ENCODE data around the gene TBC1D1.

Gene TBC1D1

GRCh38 chr4:38133711-38134480 is 243.0 kb downstream of the TBC1D1 start:
- DNase-seq, result no peak

- no peak for DNase-seq
These were observed 244.3 kb downstream of the TBC1D1 start for GRCh38 chr4:38135201-38135600.

- no peak for DNase-seq
These were observed 245.7 kb downstream of the TBC1D1 start for GRCh38 chr4:38136604-38137003.

- DNase-seq, result no peak
These were observed 246.2 kb downstream of the TBC1D1 start for GRCh38 chr4:38137080-38137479.

DNA sequence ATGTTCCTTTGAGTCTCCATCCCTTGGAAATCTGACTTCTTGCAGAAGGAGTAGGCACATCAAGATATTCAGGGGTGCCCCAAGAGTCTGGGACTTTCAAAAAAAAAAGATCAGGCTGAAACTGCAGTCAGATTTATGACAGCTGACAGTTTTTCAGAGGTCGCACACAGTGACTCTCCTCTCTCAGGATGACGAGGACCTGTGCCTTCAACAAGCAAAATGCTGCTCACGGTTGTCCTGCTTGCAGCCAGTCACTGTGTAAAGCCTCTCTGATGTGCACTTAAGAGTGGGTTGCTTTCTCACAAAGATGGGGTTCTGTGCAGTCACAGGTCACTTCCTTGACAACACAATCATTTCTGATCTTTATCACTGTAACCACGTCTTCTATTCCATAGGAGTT is 247.5 kb downstream of the TBC1D1 start:
- no peak for DNase-seq

DNA sequence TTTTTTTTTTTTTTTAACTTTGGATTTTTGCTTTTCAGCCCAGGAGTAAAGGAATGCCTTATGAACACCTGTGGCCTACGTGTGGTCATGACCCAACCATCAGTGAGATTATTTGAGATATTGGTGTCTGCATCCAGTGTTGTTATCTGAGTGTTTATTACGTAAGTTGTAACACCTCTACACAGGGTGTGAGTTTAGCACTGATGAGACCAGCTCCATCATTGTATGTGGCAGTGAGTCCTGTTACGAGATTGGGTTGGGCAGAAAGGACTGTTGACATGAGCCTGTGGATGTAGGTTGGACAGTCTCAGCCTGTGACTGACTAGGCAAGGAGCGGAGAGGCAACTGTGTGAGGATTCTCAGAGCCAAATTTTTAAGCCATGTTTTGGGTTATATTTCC is 248.3 kb downstream of the TBC1D1 start:
- no peak for DNase-seq

DNA sequence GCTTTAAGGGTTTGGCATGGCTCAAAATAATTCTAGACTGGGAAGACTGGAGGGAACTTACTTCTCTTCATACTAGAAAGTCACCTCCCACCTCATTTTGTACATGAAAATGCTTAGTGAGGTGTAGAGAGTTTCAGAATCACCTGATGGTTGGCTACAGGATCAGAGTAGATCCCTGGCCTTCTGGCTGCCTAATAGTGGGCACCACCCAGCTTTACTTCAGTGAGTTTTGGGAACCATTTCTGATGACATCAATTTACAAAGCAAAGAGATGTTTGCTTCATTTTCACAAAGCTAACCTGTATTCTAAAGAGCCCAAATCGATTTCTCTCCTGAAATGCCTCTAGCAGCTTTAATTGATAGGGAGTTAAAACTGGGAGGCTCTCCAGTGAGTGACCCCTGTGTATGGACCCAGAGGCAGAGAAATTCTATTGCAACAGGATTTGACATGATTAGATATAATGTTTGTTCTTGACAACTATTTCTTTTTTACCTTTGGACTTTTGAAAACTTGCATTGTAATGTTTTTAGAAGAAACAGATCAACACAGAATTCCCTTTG is 249.8 kb downstream of the TBC1D1 start:
- DNase-seq, result no peak

GRCh38 chr4:38141808-38142500 is 251.1 kb downstream of the TBC1D1 start:
- DNase-seq, result no peak

DNA sequence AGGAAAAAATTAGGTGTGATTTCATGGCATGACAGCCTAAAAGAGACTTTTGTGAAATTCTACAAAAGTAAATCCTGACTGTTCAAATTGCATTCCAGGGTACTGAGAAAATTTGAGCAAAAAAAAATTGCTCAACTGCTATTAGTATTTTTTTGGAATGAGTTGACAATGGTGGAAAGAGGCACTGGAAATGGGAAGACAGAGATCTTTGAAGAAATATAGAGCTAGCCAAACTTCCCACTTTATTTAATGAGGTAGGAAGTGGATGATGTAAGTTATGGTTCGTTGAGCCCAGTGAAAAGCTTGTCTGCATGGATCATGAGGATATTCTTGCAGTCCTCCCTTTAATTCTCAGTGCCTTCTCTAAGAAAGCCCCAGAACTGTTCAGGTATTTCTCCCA is 253.1 kb downstream of the TBC1D1 start:
- no peak for DNase-seq

GRCh38 chr4:38145033-38145678 is 254.3 kb downstream of the TBC1D1 start:
- DNase-seq, result no peak

GRCh38 chr4:38145741-38146140 is 254.9 kb downstream of the TBC1D1 start:
- DNase-seq, result no peak

- no peak for DNase-seq
These were observed 255.5 kb downstream of the TBC1D1 start for GRCh38 chr4:38146383-38146782.

GRCh38 chr4:38149472-38149996 is 258.6 kb downstream of the TBC1D1 start:
- DNase-seq, result no peak

GRCh38 chr4:38149997-38150671 is 259.2 kb downstream of the TBC1D1 start:
- no peak for DNase-seq

GRCh38 chr4:38150766-38151165 is 259.9 kb downstream of the TBC1D1 start:
- no peak for DNase-seq

- no peak for DNase-seq
These were observed 261.0 kb downstream of the TBC1D1 start for GRCh38 chr4:38151873-38152272.

DNA sequence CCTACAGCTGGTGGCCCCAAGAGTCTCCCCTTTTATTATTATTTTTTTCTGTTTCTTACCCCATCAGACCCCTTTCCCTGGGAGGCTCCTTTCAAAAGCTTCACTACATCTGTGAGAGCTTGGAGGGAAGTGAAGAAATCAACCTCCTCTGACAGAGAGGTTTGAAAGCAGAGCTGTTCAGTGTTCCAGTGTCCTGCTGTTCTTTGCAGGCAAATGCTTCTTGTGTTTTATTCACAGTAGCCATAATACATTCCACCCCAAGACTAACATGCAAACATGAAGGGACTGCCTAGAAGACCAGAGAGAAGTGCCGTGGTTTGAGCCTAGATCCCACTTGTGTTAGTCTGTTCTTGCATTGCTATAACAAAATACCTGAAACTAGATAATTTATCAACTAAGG is 261.4 kb downstream of the TBC1D1 start:
- no peak for DNase-seq

DNA sequence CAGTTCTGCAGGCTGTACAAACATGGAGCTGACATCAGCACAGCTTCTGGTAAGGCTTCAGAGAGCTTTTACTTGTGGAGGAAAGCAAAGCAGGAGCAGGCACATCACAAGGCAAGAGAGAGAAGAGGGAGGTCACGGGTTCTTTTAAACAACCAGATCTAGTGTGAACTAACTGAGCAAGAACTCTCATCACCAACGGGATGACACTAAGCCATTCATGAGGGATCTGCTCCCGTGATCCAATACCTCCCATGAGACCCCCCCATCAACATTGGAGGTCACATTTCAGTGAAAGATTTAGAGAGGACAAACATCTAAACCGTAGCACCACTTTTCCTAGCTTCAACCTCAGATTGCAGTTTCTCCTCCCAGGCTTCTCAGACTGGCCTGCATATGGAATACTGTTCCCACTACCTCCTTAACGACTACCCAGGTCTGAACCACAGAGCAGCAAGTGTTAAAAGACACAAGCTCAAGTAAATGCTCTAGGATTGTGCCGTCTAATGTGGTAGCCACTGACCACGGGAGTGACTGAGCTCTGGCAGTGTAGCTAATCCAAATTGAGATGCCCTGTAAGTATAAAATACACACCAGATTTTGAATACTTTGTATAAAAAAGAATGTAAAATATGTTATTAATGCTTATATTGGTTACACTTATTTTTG is 262.0 kb downstream of the TBC1D1 start:
- no peak for DNase-seq

GRCh38 chr4:38153387-38153760 is 262.5 kb downstream of the TBC1D1 start:
- no peak for DNase-seq

- DNase-seq, result no peak
These were observed 263.4 kb downstream of the TBC1D1 start for GRCh38 chr4:38154252-38154651.

- DNase-seq, result no peak
These were observed 264.1 kb downstream of the TBC1D1 start for GRCh38 chr4:38154681-38155588.
